BJ (cell line): ENCODE data around the gene SUSD4. TPM values are rescaled to one million over a fixed set of nuclear protein-coding genes. Genes with fewer than 3 reads are reported as not detected.

Experiments
- CTCF ChIA-PET: fragments of 350-600 bp; formaldehyde crosslinking; extraction: SDS; loops from one replicate; lab custom pipeline; 2021; ENCODE audit warnings: antibody characterized with exemption, inconsistent platforms; lab: Yijun Ruan, JAX
- POLR2A ChIA-PET: fragments of 300-600 bp; sonication (Branson Sonifier 250); formaldehyde crosslinking; extraction: SDS; loops from one replicate; lab custom pipeline; 2021; ENCODE audit warnings: antibody characterized with exemption; lab: Charles Lee
- DNase-seq: peaks from one replicate; pipeline ENCODE4 v3.0.0-alpha.2; 2011; ENCODE audit warnings: low read depth
- H3K27me3 ChIP-seq: 2 replicates; pipeline ENCODE4 v1.6.0; 2011; ENCODE audit warnings: low read length; ENCODE audit not compliant: control insufficient read depth, insufficient read depth
- H3K36me3 ChIP-seq: 2 replicates; pipeline ENCODE4 v1.5.1; 2011; ENCODE audit warnings: low read length; ENCODE audit not compliant: control insufficient read depth, insufficient read depth
- H3K4me3 ChIP-seq: 2 replicates; pipeline ENCODE4 v1.5.1; 2011; ENCODE audit warnings: low read depth, mild to moderate bottlenecking, control low read depth, low read length
- CTCF ChIP-seq: IDR thresholded peaks from 2 replicates; pipeline ENCODE4 v1.5.1; 2011; ENCODE audit warnings: low read depth, mild to moderate bottlenecking, control low read depth, inconsistent platforms, low read length, moderate library complexity; ENCODE audit not compliant: insufficient read depth
- polyA plus RNA-seq: library from polyadenylated mRNA; depleted of rRNA; stranded (reverse); fragments of >200 nt; gene quantifications from 2 replicates; pipeline ENCODE4 v1.2.3, GENCODE V29; 2011

SUSD4 gene
- polyA plus RNA-seq, 1 experiment = 0.32 TPM

- TF ChIP-seq CTCF = no peak
- Histone ChIP-seq H3K4me3 (no peak overlapping the region), H3K36me3 (no peaks in the 10 kb centered on the region), H3K27me3 (no peaks in the 10 kb centered on the region; the same call in none of the 2 replicates)
- CTCF ChIA-PET = interaction anchor here (0.6 kb wide), 1 partner anchor 139 kb away, joined by 3 read pairs; no protein-coding TSS in a partner anchor
- POLR2A ChIA-PET = no interaction called here
- DNase-seq = no peak
Observed at GRCh38 chr1:223378754-223379153, 14.8 kb upstream of the SUSD4 start.

- H3K36me3 ChIP-seq = no peaks in the 10 kb centered on the region
- no peak for TF ChIP-seq CTCF
- ChIA-PET POLR2A (no interaction called here), CTCF (no interaction called here)
- H3K27me3 ChIP-seq = no peaks in the 10 kb centered on the region; the same call in 1 of the 2 replicates
- no peak overlapping the region for H3K4me3 ChIP-seq
- DNase-seq = no peak
Observed at GRCh38 chr1:223374064-223374610, 10.2 kb upstream of the SUSD4 start.

- ChIA-PET POLR2A (no interaction called here), CTCF (interaction anchor here (0.6 kb wide), 1 partner anchor 456 kb away, joined by 3 read pairs; no protein-coding TSS in a partner anchor)
- no peak for DNase-seq
- Histone ChIP-seq H3K36me3 (no peaks in the 10 kb centered on the region), H3K4me3 (no peak overlapping the region), H3K27me3 (peaks cover 28% of the 10 kb centered on the region)
- no peak for TF ChIP-seq CTCF
Observed at GRCh38 chr1:223364685-223365382, 858 bp upstream of the SUSD4 start.

- no peaks in the 10 kb centered on the region for H3K36me3 ChIP-seq
Observed at GRCh38 chr1:223363057-223363855, 720 bp downstream of the SUSD4 start.

More at GRCh38 chr1:223363057-223363855, 720 bp downstream of the SUSD4 start:
- no peak for TF ChIP-seq CTCF
- POLR2A ChIA-PET = no interaction called here
- H3K27me3 ChIP-seq = peaks cover 30% of the 10 kb centered on the region
- DNase-seq = no peak
- peak overlapping the region; percentile 11; the same call in 1 of the 2 replicates for H3K4me3 ChIP-seq
- CTCF ChIA-PET = interaction anchor here (1.1 kb wide), 1 partner anchor 14 kb away, joined by 4 read pairs; no protein-coding TSS in a partner anchor
